Suppressor macrophage treated with lipopolysaccharide for 4 hours (primary cell): ENCODE results near the gene RTKN2.
A peak's percentile ranks its signal among the peaks of the same experiment; 100 is the strongest.

Source experiments
- DNase-seq: peaks from one replicate; pipeline ENCODE4 v3.0.0-alpha.2; 2020

Gene RTKN2

DNA sequence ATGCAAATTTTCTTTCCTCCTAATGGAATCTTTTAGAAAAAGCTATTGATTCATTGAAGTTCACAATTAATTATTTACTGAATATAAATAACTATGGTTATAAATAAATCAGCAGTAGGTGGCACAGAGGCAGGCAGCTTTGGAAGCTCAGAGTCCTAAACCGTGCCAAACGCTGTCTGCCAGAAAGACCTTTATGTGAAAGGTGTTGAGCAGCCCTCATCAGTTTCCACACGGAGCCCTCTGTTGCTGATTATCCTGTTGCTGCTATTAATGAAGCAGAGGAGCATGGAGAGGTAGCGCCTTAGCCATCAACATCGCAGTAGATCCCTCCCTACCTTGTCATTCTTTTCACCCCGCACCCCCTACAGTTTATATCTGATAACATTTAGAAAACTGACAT lies 51.0 kb downstream of the RTKN2 start:
- no peak for DNase-seq

DNA sequence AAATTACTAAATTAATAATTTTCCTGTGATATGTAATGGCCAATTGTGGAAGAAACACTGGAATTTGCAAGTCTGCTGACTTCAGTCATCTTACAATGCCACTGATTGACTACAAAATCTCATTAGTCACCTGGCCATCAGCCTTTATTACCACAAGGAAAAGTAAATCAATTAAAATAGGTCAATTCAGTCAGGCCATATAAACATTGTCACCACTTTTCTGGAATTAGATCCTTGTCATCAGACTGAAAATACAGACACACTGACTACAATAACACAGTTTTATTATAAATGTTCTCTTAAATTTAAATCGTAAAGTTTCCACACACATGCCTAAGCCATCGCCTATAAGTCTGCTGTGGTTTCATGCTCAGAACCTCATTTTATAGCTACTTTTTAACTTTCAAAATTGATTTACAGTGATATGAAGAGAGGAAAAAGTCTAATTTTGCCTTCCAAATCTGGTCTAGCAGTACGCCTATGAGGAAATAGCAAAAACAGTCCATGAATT lies 54.2 kb downstream of the RTKN2 start:
- no peak for DNase-seq

DNA sequence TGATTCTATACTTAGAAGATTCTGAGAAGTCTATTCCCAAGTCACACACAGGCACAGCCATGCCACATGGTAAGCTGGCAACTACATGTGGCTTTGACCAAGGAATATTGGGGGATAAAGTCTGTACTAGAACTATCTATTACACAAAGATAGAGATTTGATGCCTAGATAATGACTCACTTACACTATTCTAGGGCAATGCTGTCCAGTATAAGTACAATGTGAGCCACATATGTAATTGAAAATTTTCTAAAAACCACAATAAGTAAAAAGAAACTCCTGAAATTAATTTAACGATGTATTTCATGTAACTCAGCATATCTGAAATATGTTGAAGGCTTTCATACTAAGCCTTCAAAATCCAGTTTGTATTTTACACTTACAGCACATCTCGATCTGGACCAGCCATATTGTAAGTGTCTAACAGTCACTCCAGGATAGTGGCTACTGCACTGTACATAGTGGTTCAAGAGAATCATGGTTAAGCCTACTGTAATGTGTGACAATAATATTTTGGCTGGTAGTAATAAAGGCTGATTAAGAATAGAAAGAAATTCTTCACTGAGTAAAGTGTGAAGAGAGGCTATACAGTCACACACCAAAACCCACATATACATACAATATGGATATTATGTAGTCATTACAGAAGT lies 62.8 kb downstream of the RTKN2 start:
- no peak for DNase-seq

DNA sequence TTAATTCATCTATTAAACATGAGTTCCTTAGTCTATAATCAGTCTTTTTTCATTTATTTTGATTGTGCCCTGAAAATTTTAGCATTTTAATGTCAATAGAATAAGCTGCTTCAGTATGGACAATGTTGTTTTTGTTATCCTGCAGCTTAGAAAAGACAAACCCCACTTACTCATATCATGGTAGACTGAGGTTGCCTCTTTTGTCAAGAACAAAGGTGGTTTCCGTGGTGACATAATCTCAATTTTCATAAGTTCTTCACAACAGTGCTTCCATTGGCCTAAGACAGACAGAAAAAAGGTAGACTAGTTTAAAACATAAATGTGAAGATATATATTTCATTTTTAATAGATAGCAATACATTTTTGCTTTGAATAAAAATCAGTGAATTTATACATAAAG lies 69.1 kb downstream of the RTKN2 start:
- DNase-seq: no peak

DNA sequence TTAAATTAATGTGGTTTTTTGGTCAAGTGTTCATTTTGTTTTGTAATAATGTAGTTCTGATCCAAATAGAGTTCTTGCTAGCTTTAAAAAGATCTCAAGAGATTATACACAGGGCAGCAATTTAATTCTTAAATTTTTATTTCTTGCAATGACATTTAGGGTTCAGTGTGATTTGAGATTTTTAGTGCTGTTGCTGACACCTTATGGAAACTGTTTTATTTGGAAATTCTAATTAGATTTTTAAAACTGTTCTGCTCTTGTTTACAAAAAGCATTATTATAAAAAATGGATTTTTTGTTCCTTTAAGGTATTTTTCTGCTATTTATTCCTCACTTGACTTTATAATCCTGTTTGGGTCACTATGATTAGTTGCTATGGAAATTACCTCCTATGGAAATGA lies 72.1 kb downstream of the RTKN2 start:
- no peak for DNase-seq

DNA sequence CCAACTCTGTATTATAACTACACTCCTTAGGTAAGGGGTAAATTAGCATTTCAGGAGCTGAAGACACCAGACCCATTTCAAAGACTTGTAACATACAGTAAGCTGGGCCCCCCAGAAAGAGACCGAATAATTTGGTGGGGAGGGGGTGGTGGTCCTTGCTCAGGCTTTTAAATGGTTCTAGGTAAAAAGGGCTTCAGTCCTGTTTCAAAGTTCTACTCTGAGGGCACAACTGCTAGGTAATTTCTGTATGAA lies 73.0 kb downstream of the RTKN2 start:
- DNase-seq: no peak

DNA sequence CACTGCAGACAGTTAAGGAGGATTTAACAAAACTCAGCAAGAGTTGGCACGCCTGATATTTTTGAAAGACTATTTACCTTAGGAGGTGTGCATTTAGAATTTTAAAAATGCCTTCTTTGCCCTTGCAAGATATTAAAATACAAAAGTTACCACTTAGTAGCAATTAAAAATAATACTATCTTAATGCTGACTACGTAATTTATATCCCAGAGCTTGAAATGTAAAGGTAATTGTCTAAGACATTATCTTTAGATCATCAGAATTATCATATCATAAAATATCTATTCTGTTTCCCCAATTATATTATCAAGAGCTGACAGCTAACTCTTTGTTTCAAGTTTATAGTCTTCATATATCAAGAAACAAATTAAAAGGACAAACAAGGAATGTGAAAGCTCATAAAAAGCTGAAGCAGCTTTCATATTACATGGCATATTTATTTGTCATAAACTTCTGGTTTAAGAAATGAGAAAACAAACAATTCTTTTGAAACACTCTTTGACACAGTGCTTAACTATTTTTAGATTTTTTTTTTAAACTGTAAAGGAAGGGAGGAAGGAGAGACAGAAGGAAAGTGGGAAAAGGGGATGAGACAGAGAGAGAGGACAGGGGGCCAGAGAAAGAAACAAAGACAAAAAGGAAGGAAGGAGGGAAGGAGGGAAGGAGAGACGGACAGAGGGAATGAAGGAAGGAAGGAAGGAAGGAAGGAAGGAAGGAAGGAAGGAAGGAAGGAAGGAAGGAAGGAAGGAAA lies 73.5 kb downstream of the RTKN2 start:
- no peak for DNase-seq

DNA sequence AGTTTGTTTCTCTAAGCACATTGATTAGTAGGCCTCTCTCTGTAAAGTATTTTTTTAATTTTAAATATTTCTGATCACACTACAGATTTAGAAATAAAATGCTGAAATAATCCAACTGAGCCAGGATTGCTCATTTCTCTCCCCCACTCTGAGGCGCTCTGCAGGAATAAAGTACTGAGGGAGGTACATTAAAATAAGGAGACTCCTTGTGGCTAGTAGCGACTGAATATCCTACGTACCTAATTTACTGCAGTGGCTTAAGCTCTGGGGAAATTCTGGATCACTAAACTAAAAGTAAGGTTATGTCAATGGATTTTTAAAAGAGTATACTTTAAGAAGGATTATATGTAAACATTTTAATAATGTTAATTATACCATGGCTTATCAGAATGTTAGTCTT lies 75.2 kb downstream of the RTKN2 start:
- DNase-seq: no peak

DNA sequence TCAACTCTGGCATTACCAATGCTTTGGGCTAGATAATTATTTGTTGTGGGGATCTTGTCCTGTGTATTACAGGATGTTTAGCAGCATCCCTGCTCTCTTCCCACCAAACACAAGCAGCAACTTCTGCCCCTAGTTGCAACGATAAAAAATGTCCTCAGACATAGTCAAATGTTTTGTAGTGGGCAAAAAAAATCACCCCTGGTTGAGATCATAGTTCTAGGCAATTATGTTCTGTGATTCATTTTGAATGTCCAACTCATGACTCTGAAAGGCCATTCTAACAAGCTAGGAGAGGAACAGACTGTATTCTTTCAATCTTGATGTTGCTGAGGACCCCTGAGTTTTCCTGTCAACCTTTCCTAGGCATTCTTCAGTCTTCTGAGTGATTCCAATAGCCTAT lies 79.5 kb downstream of the RTKN2 start:
- DNase-seq: no peak

DNA sequence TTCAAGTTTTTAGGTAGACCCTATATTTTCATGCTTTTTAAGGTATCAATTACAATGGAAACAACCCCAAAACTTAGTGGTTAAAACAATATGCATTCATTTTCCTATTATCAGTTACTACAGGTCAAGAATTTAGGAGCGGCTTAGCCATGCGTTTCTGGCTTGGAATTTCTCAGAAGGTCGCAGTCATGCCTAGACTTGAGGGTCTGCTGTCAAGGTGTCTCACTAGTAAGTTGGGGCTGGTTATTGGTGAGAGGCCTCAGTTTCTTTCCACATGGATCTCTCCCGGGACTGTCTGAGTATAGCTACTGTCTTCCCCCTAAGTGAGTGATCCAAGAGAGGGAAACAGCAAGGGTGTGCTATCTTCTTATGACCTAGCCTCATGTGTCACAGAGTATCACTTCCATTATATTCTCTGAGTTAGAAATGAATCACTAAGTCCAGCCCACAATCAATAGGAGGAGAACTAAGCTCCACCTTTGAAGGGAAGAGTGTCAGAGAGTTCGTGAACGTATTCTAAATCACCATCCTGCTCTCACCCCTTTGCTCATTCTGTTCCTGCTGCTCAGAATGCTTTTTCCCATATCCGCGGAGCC lies 80.5 kb downstream of the RTKN2 start:
- no peak for DNase-seq

DNA sequence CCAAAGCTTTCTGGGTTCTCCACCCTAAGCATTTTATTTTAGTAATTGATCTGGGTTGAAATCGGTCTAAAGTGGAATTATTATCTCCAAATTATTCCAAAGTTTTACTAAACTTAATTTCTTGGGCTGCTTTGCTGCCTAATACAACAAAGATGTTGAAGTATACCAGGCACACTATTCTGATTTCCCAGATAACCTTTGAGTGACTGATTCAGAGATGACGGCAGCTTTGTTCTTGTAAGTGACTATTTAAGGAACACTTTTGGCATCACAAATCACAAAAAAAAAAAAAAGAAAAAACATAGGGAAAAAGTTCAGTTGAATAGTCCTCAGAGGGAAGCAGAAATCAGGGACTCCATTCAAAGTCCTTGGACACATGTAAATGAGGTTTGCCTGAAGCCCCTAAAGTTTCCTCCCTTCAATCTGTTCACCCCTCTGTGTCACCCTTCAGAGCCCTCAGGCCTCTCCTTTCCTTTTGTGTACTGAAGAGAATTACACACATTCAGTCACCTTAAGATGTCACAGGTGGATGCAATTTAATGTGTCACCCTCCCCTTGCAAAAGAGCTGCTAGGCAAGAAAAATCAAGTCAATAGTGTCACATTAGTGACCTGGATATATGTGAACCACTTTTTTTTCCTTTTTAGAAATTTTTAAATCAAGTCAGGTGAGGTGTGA lies 81.5 kb downstream of the RTKN2 start:
- DNase-seq: no peak

DNA sequence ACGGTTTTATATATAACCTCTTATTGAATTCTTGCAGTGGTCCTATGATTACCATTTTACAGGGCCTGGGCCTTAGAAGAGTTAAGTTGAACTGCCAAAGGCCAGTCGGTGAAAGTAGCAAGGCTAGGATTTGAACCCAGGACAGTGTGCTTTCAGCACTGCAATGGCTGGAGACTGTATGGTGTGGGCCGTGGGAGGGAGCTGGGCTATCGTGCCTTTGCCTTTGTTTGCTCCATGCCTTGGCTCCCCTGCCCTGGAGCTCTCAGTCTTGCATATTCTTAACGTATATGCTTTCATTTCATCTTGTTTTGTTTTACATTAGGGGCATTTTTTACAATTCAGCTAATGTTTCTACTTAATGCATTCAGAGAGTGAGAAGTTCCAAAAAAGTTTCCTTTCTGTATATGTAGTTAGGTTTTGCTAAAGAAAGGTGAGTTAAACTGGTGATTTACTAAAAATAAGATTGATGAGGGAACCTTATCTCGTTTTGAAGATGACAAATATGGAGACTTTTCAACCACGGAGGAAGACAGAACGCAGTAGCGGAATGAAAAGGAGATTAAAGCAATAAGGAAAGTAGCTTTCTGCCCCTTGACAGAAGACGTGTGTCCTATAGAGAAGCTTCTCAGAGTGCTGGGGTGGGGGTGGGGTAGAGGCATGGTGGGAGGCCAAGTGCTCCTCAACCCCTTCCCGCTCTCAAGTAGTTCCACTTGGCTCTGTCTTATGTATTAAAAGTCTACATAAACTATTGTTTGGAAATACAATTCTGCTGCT lies 82.5 kb downstream of the RTKN2 start:
- DNase-seq: no peak

DNA sequence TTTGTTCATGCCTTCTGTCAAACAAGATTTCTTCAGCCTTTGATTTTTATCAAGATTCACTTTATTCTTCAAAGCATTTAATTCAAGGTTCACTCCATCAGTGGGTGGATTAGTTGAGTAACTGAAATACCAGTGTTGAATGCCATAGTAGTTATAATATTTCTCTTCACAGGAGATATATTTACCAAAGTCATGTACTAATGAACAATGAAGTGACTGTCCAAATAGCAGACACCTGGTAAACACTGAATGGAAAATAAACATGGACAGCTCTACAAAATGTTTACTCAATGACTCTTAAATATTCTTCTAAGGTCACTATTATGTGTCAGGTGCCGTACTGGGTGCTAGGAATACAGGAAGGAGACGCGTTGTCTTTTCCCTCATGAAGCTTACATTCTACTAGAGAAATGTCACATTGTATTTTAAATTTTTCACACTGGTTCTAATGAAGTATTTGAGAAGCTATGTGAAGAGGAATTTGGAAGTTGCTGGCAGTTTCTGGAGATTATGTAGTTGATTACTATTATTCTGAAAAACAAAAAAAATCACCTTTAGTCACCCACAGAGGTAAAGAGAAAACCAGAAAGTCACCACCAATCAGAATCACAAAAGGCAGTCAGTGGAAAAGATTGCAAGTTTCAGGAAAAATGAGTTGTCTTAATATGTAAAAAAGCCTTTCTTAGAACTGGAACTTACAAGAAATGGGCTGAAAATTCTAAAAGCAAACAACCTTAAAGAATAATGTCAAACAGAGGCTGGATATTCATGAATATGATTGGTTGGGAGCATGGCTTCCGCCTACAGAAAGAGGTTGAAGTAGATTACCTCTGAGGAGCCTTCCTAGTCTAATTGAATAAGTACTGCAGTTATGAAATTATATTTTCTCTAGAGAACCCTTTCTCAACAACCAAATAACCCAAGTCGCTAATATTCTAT lies 84.5 kb downstream of the RTKN2 start:
- DNase-seq: no peak

DNA sequence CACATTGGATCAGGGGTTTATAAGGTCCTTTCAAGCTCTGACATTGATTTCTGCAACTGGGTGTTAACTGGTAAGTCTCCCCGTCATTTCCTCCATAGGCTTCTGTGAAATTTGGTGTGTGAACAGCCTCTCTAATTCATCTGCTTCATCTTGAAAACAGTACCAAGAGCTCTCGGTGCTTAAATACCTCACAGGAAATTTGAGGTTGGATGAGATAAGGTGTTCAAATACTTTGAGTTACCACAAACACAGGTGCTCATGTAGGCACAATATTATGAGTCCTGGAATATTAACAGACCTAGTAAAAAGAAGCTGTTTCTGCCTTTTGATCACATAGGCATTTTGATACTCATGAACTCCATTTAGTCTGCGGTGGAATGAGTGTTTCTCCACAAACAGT lies 85.2 kb downstream of the RTKN2 start:
- DNase-seq: no peak

DNA sequence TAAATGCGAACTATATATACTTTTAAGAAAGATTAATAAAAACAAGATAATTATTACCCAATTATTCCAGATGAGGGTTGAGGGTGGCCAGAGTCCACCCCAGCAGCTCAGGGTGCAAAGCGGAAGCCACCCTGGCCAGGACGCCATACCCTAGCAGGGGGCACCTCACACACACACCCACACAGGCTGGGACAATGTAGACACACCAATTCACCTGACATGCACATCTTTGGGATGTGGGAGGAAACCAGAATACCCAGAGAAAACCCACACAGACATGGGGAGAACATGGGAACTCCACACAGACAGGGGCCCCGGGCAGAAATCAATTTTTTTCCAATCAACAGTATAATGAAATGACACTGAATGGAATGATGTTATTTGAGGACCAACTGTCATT lies 86.0 kb downstream of the RTKN2 start:
- no peak for DNase-seq

DNA sequence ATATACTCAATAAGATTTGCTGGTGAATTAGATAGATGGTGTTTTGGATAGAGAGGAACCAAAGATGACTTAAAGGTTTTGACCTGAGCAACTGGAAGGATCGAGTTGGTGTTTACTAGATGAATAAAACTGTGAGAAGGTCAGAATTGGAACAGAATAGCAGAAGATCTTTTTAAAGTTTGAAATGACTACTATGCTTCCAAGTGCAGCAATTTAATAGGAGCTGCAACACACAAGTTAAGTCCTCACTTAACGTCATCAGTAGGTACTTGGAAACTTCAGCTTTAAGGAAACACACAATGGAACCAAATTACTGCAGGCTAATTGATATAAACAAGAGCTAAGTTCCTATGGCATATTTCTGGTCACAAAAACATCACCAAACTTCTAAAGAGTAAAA lies 86.5 kb downstream of the RTKN2 start:
- DNase-seq: no peak

DNA sequence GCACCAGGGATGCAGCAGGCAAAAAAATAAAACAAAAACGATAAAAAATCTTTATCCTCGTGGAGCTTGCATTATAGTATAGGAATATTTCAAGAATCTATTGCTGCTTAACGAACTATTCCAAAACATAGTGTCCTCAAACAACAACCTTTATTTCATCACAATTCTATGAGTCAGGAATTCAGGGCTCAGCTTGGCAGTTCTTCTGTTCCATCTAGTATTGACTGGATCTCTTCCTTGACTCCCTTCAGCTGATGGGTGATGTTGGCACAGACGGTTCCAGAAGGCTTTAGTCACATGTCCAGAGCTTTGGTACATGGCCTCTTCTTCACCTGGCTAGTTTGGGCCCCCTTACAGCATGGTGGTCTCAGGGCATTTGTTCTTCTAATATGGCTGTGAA lies 88.0 kb downstream of the RTKN2 start:
- DNase-seq: no peak

DNA sequence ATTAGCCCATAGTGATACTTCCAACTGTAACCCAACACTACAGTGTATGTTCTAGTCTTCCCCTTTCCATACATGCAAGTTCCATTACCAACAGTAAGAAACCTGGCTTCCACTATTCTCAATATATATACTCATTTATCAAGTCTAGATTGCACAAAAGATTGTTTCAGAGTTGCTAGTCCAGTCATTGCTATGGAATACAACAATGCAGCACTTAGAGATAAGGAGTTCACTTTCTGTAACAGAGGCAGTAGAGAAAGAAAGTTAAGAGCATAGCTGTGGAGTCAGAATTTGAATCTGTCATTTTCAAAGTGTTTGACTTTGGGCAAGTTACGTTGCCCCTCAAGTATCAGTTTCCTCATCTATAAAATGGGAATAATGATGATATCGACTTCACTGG lies 90.1 kb downstream of the RTKN2 start:
- no peak for DNase-seq

DNA sequence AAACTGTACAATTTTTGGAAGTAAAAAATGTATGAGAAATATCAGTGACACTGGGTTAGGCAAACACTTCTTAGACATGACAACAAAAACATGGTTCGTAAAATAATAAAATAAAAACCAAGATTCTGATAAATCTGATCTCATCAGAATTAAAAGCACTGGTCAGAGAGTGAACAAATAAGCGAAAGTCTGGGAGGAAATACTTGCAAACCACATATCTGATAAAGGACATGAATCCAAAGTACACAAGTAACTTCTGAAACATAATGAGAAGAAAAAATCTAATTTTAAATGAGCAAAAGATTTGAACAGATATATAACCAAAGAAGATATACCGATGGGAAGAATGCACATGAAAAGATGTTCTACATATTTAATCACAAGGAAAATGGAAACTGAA lies 91.5 kb downstream of the RTKN2 start:
- DNase-seq: no peak

DNA sequence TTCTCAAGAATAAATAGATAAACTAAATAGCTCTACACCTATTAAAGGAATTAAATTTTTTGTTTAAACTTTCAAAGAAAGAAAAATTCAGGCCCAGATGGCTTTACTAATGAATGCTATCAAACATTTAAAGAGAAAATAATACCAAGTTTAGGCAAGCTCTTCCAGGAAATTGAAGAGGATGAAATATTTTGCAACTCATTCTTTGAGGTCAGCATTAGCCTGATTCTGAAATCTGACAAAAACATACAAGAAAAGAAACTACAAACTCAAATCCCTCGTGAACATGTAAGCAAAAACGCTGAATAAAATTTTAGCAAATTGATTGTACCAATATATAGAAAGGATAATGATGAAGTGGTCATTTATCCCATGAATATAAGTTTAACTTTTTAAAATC lies 93.4 kb downstream of the RTKN2 start:
- peak; percentile 52 for DNase-seq

DNA sequence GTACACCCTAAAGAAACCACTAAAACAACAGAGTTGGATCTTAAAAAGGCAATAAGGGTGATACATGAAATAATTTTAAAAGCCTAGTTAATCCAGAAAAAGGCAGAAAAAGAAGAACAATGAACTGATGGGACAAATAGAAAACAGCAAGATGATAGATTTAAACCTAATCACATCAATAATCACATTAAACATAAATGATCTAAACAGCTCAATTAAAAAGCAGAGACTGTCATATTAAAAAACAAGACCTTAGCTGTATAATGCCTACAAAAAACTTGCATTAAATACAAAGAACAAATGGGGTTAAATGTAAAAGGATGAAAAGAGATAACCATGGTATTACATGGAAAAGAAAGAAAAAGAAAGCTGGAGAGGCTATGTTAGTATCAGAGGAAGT lies 96.2 kb downstream of the RTKN2 start:
- no peak for DNase-seq

DNA sequence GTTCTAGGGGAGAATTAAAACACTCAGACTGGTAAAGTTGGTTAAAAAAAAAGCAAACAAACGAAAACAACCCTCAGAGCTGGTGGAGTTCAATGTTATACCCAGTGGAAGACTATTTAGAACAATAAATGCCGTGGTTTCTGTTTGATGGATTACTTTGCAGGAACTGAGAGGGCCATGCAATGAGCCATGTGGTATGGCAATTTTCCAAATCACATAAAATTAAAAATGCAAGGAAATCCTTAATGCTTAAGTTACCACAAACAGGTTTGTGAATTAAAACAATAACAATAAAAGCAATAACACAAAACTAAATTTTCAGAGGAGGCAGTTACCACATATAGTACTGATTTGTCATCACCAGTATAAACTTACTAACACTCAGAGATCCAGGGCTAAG lies 96.9 kb downstream of the RTKN2 start:
- DNase-seq: no peak
